Astrocyte of the cerebellum (primary cell): ENCODE data around the gene ADAMTSL3.

Experiments
- DNase-seq: peaks from one replicate; pipeline ENCODE4 v3.0.0-alpha.2; 2011; ENCODE audit warnings: low read depth
- H3K4me3 ChIP-seq: 2 replicates; pipeline ENCODE4 v1.5.1; 2011; ENCODE audit warnings: mild to moderate bottlenecking, low read depth, low read length, moderate library complexity
- in situ Hi-C: cut with HindIII; loops from 2 replicates; pipeline ENCODE4 v1.10.0; 2017; ENCODE audit warnings: low sequenced_read_pairs
- TF ChIP-seq, protein P1 (sequence below): IDR thresholded peaks from 2 replicates; pipeline ENCODE4 v1.5.1; 2012; ENCODE audit warnings: low read length, low read depth, moderate library complexity, mild to moderate bottlenecking; ENCODE audit errors: missing control alignments

Gene ADAMTSL3

DNA sequence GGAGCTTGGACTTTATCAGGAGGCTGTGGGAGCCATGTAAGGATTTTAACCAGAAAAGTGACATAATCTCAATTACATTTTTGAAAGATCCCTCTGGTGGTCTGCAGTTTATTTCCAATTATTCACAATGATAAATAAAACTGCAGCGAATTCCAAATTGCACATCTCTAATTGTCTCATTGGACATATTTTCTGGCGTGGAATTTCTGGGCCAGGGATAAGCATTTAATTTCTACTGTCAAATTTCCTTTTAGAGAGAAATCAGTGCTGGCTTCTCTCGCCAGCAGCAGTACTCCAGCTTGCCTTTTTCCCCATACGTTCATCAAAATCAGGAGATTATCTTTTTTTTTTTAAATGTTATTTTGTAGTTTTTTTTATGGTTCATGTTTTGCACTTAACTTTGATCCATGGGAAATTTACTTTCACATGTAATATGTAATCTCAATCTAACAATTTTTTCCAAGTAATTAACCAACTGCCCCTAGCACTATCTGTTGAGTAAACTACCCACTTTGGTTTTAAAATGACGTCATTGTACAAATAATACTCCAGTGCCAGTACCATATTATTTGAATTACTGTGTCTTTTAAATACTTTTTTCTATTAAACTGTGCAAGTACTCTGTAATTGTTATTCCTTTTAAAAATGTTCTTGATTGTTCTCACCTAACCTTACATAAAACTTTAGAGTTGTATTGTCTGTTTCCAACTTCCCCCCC lies 251.8 kb downstream of the ADAMTSL3 start:
- TF ChIP-seq, protein P1, sequence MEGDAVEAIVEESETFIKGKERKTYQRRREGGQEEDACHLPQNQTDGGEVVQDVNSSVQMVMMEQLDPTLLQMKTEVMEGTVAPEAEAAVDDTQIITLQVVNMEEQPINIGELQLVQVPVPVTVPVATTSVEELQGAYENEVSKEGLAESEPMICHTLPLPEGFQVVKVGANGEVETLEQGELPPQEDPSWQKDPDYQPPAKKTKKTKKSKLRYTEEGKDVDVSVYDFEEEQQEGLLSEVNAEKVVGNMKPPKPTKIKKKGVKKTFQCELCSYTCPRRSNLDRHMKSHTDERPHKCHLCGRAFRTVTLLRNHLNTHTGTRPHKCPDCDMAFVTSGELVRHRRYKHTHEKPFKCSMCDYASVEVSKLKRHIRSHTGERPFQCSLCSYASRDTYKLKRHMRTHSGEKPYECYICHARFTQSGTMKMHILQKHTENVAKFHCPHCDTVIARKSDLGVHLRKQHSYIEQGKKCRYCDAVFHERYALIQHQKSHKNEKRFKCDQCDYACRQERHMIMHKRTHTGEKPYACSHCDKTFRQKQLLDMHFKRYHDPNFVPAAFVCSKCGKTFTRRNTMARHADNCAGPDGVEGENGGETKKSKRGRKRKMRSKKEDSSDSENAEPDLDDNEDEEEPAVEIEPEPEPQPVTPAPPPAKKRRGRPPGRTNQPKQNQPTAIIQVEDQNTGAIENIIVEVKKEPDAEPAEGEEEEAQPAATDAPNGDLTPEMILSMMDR = no peak
- no peak for DNase-seq
- no peak overlapping the region for H3K4me3 ChIP-seq
- in situ Hi-C loops = no loop called here

DNA sequence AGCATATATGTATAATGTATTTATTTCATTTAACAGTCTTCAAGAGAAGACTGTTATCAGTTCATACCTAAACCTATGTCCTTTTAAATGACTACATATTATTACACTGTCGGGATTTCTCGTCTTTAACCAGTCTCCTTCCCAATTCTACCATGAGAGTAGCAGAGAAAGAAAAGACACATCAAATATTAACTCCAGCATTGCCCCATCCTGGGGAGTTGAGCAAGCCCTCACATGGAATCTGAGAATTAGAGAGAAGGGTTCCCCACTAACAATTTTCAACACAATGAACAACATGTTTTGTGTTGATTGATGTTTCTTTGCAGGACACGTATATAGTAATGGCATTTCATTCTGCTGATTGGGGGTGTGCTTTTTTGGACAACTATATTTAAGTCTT lies 257.4 kb downstream of the ADAMTSL3 start:
- TF ChIP-seq, protein P1 = no peak
- no peak for DNase-seq
- in situ Hi-C loops = no loop called here
- no peak overlapping the region for H3K4me3 ChIP-seq

DNA sequence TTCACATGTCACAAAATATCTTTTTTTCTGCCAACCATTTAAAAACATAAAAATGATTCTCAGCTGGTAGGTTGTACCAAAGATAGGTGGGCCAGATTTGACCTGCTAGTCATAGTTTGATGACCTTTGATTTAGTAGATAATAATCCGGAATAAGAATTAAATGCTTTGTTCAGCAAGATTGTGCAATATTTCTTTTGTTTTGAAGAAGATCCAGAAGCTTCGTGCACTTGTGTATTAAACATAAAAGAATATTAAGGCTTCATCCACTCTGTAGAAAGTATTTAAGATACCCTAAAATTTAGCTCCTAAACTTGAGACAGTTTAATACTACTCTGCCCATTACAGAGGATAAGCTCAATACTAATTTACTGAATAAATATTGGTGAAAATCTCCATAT lies 258.4 kb downstream of the ADAMTSL3 start:
- TF ChIP-seq, protein P1 = no peak
- H3K4me3 ChIP-seq = no peak overlapping the region
- in situ Hi-C loops = no loop called here
- DNase-seq = no peak

DNA sequence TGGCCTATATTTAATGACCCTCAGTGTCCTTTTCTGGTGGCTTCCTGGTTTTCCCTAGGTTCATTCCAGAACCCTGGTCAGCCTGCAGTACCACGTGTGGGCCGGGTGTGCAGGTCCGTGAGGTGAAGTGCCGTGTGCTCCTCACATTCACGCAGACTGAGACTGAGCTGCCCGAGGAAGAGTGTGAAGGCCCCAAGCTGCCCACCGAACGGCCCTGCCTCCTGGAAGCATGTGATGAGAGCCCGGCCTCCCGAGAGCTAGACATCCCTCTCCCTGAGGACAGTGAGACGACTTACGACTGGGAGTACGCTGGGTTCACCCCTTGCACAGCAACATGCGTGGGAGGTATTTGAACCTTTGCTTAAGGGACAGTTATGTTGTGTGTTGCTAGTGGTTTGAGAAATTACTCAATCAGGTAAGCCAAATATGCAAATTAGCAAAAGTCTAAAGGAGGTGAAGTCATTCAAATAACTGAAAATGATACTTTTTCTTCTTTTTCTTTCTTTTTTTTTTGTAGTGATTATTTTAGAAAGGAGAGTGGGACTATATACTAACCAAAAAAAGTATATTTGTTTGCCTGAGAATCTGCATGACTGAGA lies 259.2 kb downstream of the ADAMTSL3 start:
- no peak for DNase-seq
- TF ChIP-seq, protein P1 = no peak
- in situ Hi-C loops = no loop called here
- no peak overlapping the region for H3K4me3 ChIP-seq

DNA sequence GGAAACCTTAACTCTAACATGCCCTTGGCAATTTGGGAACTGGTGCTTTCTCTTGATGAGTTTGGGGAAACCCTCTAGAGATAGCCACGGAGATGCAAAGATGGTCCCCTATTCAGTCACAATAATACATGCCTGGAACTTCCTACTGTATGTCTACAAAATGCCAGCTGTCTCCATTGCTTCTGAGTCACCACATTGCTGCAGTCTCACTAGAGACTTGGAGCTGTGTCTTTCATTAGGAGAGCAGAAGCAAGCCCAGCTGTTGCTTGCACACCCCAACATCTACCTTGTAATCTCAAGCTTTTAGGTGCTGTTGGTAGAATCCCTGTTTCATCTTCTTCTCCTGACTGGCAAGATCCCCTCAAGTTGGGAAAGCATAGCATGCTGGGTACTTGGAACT lies 261.0 kb downstream of the ADAMTSL3 start:
- no peak for DNase-seq
- TF ChIP-seq, protein P1 = no peak
- in situ Hi-C loops = no loop called here
- no peak overlapping the region for H3K4me3 ChIP-seq

DNA sequence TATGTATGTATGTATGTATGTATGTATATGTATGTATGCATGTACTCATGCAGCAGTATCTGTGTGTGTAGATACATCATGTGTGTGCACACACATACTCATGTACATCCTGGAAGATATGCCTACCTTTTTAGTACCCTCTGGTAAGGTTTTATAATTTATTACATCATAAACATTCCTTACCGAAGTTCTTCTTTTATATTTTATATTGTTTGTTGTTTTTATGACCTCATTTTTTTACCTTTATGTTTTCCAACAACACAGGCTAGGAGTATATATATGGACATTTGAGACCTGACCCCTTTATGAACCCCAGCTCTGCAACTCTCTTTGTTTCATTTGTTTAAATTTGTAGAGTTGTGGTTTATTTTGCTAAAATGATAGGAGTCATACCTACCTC lies 263.5 kb downstream of the ADAMTSL3 start:
- in situ Hi-C loops = no loop called here
- DNase-seq = no peak
- TF ChIP-seq, protein P1 = no peak
- no peak overlapping the region for H3K4me3 ChIP-seq
